ENCODE data around the gene SACM1L. TPM values are rescaled to one million over a fixed set of nuclear protein-coding genes. Genes with fewer than 3 reads are reported as not detected.
"Not testable (repeated sequence)": the region's sequence is repeated elsewhere in the genome, so short reads cannot be mapped to it uniquely, and the experiment has no call there.

Gene SACM1L
- total and polyA plus RNA-seq, 2 donors, result 47.2 to 58.3 TPM

DNA sequence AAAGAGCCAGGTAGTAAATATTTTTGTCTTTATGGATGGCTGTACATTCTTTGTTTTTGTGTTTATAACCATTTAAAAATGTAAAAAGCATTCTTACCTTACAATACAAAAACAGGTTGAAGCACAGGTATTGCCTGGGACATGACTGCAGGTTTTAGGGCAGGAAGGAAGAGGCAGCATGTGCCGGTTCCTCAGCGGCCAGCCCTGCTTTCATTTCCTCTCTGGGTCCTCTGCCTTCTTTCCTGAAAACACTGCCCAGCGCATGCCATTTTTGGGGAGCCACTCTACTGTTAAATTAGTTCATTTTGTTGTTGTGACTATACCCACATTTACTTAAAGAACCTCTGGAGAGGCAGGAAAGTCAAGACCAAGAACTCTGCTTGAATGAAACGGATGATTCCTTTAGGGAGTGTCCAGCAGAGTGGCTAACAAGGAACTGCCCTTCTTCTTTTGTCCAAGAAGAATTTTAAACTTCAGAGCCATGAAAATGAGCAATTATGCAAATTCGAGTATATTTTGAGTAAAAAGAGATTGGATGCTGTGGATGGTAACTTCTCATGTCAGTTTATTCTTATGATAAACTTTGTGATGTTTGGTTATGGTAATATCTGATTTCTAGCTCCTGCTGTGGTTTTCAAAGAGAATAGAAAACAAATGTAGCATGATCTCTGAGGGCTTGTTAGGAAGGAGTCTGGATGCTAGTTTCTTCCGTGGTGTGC is 52.7 kb downstream of the SACM1L start:
- no peak for DNase-seq (ENCODE audit: low read depth in 6 of 9, low spot score in 9 of 9)
- peaks cover 53 to 93% of the 10 kb centered on the region in 2 donors for H3K36me3 ChIP-seq (ENCODE audit: control insufficient read depth in 2 of 2, insufficient read depth in 2 of 2, low read length in 1 of 2)
- 74% methylated on average over 6 of the region's 6 CpGs for WGBS
- no peak overlapping the region for H3K27ac ChIP-seq (ENCODE audit: low read depth in 1 of 2, low read length in 1 of 2)
- peaks cover 0 to 3% of the 10 kb centered on the region in 2 donors for H3K4me1 ChIP-seq (ENCODE audit: control insufficient read depth in 2 of 2, insufficient read depth in 2 of 2, low read length in 2 of 2)
- H3K4me3 ChIP-seq (ENCODE audit: low read length in 2 of 2), result no peak overlapping the region
- H3K27me3 ChIP-seq (ENCODE audit: control insufficient read depth in 2 of 2, insufficient read depth in 1 of 2, low read length in 1 of 2), result no peaks in the 10 kb centered on the region
- peaks cover 0 to under 1% of the 10 kb centered on the region in 2 donors for H3K9me3 ChIP-seq (ENCODE audit: control insufficient read depth in 2 of 2, insufficient read depth in 1 of 2, low read length in 1 of 2)

DNA sequence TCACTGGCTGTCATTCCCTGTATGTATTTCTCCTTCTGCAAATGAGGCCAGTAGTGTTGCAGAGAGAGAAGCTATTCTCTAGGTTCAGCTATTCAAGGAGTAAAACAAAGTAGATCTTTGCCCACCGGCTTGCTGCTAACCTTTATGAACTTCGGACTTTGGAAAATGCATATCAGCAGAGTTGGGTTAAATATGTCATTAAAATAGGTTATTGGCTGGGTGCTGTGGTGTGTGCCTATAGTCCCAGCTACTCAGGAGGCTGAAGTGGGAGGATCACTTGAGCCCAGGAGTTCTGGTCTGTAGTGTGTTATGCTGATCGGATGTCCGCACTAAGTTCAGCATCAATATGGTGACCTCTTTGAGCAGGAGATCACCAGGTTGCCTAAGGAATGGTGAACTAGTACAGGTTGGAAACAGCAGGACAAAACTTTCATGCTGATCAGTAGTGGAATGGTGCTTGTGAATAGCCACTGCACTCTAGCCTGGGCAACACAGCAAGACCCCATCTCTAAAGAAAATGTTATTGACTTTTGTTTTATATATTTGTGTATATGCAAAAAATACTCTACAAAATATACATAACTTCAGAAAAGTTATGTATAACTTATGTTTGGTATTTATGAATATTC is 53.4 kb downstream of the SACM1L start:
- WGBS, result 96% methylated on average over 4 of the region's 4 CpGs
- DNase-seq (ENCODE audit: low read depth in 6 of 9, low spot score in 9 of 9), result no peak
- Histone ChIP-seq H3K4me3 (ENCODE audit: low read length in 2 of 2) (no peak overlapping the region), H3K9me3 (ENCODE audit: control insufficient read depth in 2 of 2, insufficient read depth in 1 of 2, low read length in 1 of 2) (peaks cover 0 to 4% of the 10 kb centered on the region in 2 donors), H3K4me1 (ENCODE audit: control insufficient read depth in 2 of 2, insufficient read depth in 2 of 2, low read length in 2 of 2) (peaks cover 0 to 3% of the 10 kb centered on the region in 2 donors), H3K27me3 (ENCODE audit: control insufficient read depth in 2 of 2, insufficient read depth in 1 of 2, low read length in 1 of 2) (no peaks in the 10 kb centered on the region), H3K27ac (ENCODE audit: low read depth in 1 of 2, low read length in 1 of 2) (no peak overlapping the region), H3K36me3 (ENCODE audit: control insufficient read depth in 2 of 2, insufficient read depth in 2 of 2, low read length in 1 of 2) (peaks cover 54 to 93% of the 10 kb centered on the region in 2 donors)

GRCh38 chr3:45746165-45746776 is 57.1 kb downstream of the SACM1L start:
- Histone ChIP-seq H3K4me3 (ENCODE audit: low read length in 2 of 2) (no peak overlapping the region), H3K27ac (ENCODE audit: low read depth in 1 of 2, low read length in 1 of 2) (no peak overlapping the region), H3K9me3 (ENCODE audit: control insufficient read depth in 2 of 2, insufficient read depth in 1 of 2, low read length in 1 of 2) (peaks cover 0 to 4% of the 10 kb centered on the region in 2 donors), H3K27me3 (ENCODE audit: control insufficient read depth in 2 of 2, insufficient read depth in 1 of 2, low read length in 1 of 2) (no peaks in the 10 kb centered on the region), H3K4me1 (ENCODE audit: control insufficient read depth in 2 of 2, insufficient read depth in 2 of 2, low read length in 2 of 2) (peaks cover 0 to 3% of the 10 kb centered on the region in 2 donors), H3K36me3 (ENCODE audit: control insufficient read depth in 2 of 2, insufficient read depth in 2 of 2, low read length in 1 of 2) (peaks cover 38 to 64% of the 10 kb centered on the region in 2 donors)
- no peak for DNase-seq (ENCODE audit: low read depth in 6 of 9, low spot score in 9 of 9)
- WGBS, result 99% methylated on average over 32 of the region's 32 CpGs

GRCh38 chr3:45746777-45747622 is 57.8 kb downstream of the SACM1L start:
- H3K27me3 ChIP-seq (ENCODE audit: control insufficient read depth in 2 of 2, insufficient read depth in 1 of 2, low read length in 1 of 2), result no peaks in the 10 kb centered on the region
- DNase-seq (ENCODE audit: low read depth in 6 of 9, low spot score in 9 of 9), result no peak
- WGBS, result 96% methylated on average over 18 of the region's 18 CpGs
- H3K27ac ChIP-seq (ENCODE audit: low read depth in 1 of 2, low read length in 1 of 2), result no peak overlapping the region
- H3K9me3 ChIP-seq (ENCODE audit: control insufficient read depth in 2 of 2, insufficient read depth in 1 of 2, low read length in 1 of 2), result peaks cover 0 to 4% of the 10 kb centered on the region in 2 donors
- H3K4me1 ChIP-seq (ENCODE audit: control insufficient read depth in 2 of 2, insufficient read depth in 2 of 2, low read length in 2 of 2), result no peaks in the 10 kb centered on the region
- peaks cover 37 to 57% of the 10 kb centered on the region in 2 donors for H3K36me3 ChIP-seq (ENCODE audit: control insufficient read depth in 2 of 2, insufficient read depth in 2 of 2, low read length in 1 of 2)
- H3K4me3 ChIP-seq (ENCODE audit: low read length in 2 of 2), result no peak overlapping the region

DNA sequence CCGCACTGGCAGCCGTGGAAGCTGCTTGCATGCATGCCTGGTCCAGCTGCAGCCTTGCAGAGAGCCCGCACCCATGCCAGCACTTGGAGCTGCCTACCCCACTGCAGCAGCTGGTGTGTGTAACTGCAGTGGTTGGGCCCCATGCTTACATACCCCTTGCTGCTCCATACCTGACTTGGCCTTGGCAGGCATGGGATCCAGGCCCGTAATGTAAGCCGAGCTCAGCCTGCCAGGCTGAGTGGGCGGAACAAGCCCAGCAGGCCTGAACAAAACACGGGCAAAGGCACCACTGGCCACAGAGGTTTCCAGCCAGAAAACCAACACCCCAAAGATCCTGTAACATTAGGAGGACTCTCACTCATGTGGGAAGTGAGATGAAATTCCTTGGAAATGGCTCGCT is 58.9 kb downstream of the SACM1L start:
- no peak overlapping the region for H3K27ac ChIP-seq (ENCODE audit: low read depth in 1 of 2, low read length in 1 of 2)
- no peak for DNase-seq (ENCODE audit: low read depth in 6 of 9, low spot score in 9 of 9)
- peaks cover 31 to 47% of the 10 kb centered on the region in 2 donors for H3K36me3 ChIP-seq (ENCODE audit: control insufficient read depth in 2 of 2, insufficient read depth in 2 of 2, low read length in 1 of 2)
- no peaks in the 10 kb centered on the region for H3K4me1 ChIP-seq (ENCODE audit: control insufficient read depth in 2 of 2, insufficient read depth in 2 of 2, low read length in 2 of 2)
- peaks cover 0 to 4% of the 10 kb centered on the region in 2 donors for H3K9me3 ChIP-seq (ENCODE audit: control insufficient read depth in 2 of 2, insufficient read depth in 1 of 2, low read length in 1 of 2)
- H3K27me3 ChIP-seq (ENCODE audit: control insufficient read depth in 2 of 2, insufficient read depth in 1 of 2, low read length in 1 of 2), result no peaks in the 10 kb centered on the region
- WGBS, result 93% methylated on average over 8 of the region's 8 CpGs
- H3K4me3 ChIP-seq (ENCODE audit: low read length in 2 of 2), result no peak overlapping the region

- not testable (repeated sequence) for H3K27ac ChIP-seq (ENCODE audit: low read depth in 1 of 2, low read length in 1 of 2); H3K4me3 ChIP-seq (ENCODE audit: low read length in 2 of 2); H3K27me3 ChIP-seq (ENCODE audit: control insufficient read depth in 2 of 2, insufficient read depth in 1 of 2, low read length in 1 of 2); DNase-seq (ENCODE audit: low read depth in 6 of 9, low spot score in 9 of 9); H3K4me1 ChIP-seq (ENCODE audit: control insufficient read depth in 2 of 2, insufficient read depth in 2 of 2, low read length in 2 of 2); H3K9me3 ChIP-seq (ENCODE audit: control insufficient read depth in 2 of 2, insufficient read depth in 1 of 2, low read length in 1 of 2)
- peaks cover 24 to 37% of the 10 kb centered on the region in 2 donors for H3K36me3 ChIP-seq (ENCODE audit: control insufficient read depth in 2 of 2, insufficient read depth in 2 of 2, low read length in 1 of 2)
- 94% methylated on average over 4 of the region's 4 CpGs for WGBS
Measured at GRCh38 chr3:45749036-45749600, 59.9 kb downstream of the SACM1L start.

GRCh38 chr3:45749880-45750279 is 60.7 kb downstream of the SACM1L start:
- Histone ChIP-seq H3K9me3 (ENCODE audit: control insufficient read depth in 2 of 2, insufficient read depth in 1 of 2, low read length in 1 of 2) (peaks cover 0 to 4% of the 10 kb centered on the region in 2 donors), H3K36me3 (ENCODE audit: control insufficient read depth in 2 of 2, insufficient read depth in 2 of 2, low read length in 1 of 2) (peaks cover 21 to 32% of the 10 kb centered on the region in 2 donors), H3K4me3 (ENCODE audit: low read length in 2 of 2) (no peak overlapping the region), H3K27ac (ENCODE audit: low read depth in 1 of 2, low read length in 1 of 2) (no peak overlapping the region), H3K4me1 (ENCODE audit: control insufficient read depth in 2 of 2, insufficient read depth in 2 of 2, low read length in 2 of 2) (no peaks in the 10 kb centered on the region), H3K27me3 (ENCODE audit: control insufficient read depth in 2 of 2, insufficient read depth in 1 of 2, low read length in 1 of 2) (no peaks in the 10 kb centered on the region)
- no peak for DNase-seq (ENCODE audit: low read depth in 6 of 9, low spot score in 9 of 9)
- 95% methylated on average over 4 of the region's 4 CpGs for WGBS

GRCh38 chr3:45751537-45752242 is 62.5 kb downstream of the SACM1L start:
- no peak for DNase-seq (ENCODE audit: low read depth in 6 of 9, low spot score in 9 of 9)
- H3K9me3 ChIP-seq (ENCODE audit: control insufficient read depth in 2 of 2, insufficient read depth in 1 of 2, low read length in 1 of 2), result peaks cover 0 to 4% of the 10 kb centered on the region in 2 donors
- no peak overlapping the region for H3K4me3 ChIP-seq (ENCODE audit: low read length in 2 of 2)
- H3K27me3 ChIP-seq (ENCODE audit: control insufficient read depth in 2 of 2, insufficient read depth in 1 of 2, low read length in 1 of 2), result no peaks in the 10 kb centered on the region
- peaks cover 14 to 16% of the 10 kb centered on the region in 2 donors for H3K36me3 ChIP-seq (ENCODE audit: control insufficient read depth in 2 of 2, insufficient read depth in 2 of 2, low read length in 1 of 2)
- H3K27ac ChIP-seq (ENCODE audit: low read depth in 1 of 2, low read length in 1 of 2), result no peak overlapping the region
- 96% methylated on average over 7 of the region's 7 CpGs for WGBS
- no peaks in the 10 kb centered on the region for H3K4me1 ChIP-seq (ENCODE audit: control insufficient read depth in 2 of 2, insufficient read depth in 2 of 2, low read length in 2 of 2)

Measured in thymus (tissue), 11 donors.